H9 (cell line): ENCODE results near the gene UMAD1. TPM values are rescaled to one million over a fixed set of nuclear protein-coding genes. Genes with fewer than 3 reads are reported as not detected.

ENCODE experiments used
- DNase-seq: peaks from one replicate; pipeline ENCODE4 v3.0.0-alpha.2; 2017
- H2AFZ ChIP-seq: one replicate; pipeline ENCODE4 v1.6.1; 2013; ENCODE audit warnings: mild to moderate bottlenecking, low read length, control low read depth, moderate library complexity
- H2AK5ac ChIP-seq: 2 replicates; pipeline ENCODE4 v1.6.1; 2013; ENCODE audit warnings: low read length, control low read depth, mixed read lengths; ENCODE audit not compliant: insufficient read length
- H2BK120ac ChIP-seq: one replicate; pipeline ENCODE4 v1.6.1; 2013; ENCODE audit warnings: low read depth, mild to moderate bottlenecking, low read length, control low read depth, inconsistent platforms; ENCODE audit not compliant: poor library complexity, severe bottlenecking
- H2BK12ac ChIP-seq: 2 replicates; pipeline ENCODE4 v1.6.1; 2013; ENCODE audit warnings: low read length, control low read depth, mixed read lengths, low read depth; ENCODE audit not compliant: insufficient read length
- H2BK15ac ChIP-seq: 2 replicates; pipeline ENCODE4 v1.6.1; 2013; ENCODE audit warnings: low read depth, low read length, control low read depth
- H2BK20ac ChIP-seq: one replicate; pipeline ENCODE4 v1.6.1; 2013; ENCODE audit warnings: low read depth, mild to moderate bottlenecking, low read length, control low read depth, inconsistent platforms; ENCODE audit not compliant: poor library complexity, severe bottlenecking
- H2BK5ac ChIP-seq: 2 replicates; pipeline ENCODE4 v1.6.1; 2013; ENCODE audit warnings: low read length, control low read depth, mixed read lengths; ENCODE audit not compliant: insufficient read length
- H3K14ac ChIP-seq: 2 replicates; pipeline ENCODE4 v1.6.1; 2013; ENCODE audit warnings: low read length, control low read depth; ENCODE audit not compliant: insufficient read depth
- H3K18ac ChIP-seq: 2 replicates; pipeline ENCODE4 v1.6.1; 2013; ENCODE audit warnings: low read depth, mild to moderate bottlenecking, mixed read lengths, low read length, control low read depth; ENCODE audit not compliant: insufficient read length
- H3K23ac ChIP-seq: 2 replicates; pipeline ENCODE4 v1.6.1; 2013; ENCODE audit warnings: low read length, control low read depth, mixed read lengths, low read depth; ENCODE audit not compliant: insufficient read length
- H3K23me2 ChIP-seq: 2 replicates; pipeline ENCODE4 v1.6.1; 2013; ENCODE audit warnings: low read depth, mild to moderate bottlenecking, mixed read lengths, low read length, control low read depth; ENCODE audit not compliant: insufficient read length, poor library complexity, severe bottlenecking
- H3K27ac ChIP-seq: 2 replicates; pipeline ENCODE4 v1.5.1; 2013; ENCODE audit warnings: low read length, control low read depth, mixed read lengths, low read depth; ENCODE audit not compliant: insufficient read length
- H3K27me3 ChIP-seq: 2 replicates; pipeline ENCODE4 v1.6.1; 2013; ENCODE audit warnings: low read length, control low read depth, inconsistent platforms; ENCODE audit not compliant: insufficient read depth
- H3K4ac ChIP-seq: 2 replicates; pipeline ENCODE4 v1.6.1; 2013; ENCODE audit warnings: low read depth, mild to moderate bottlenecking, control low read depth, inconsistent platforms, low read length, moderate library complexity
- H3K4me1 ChIP-seq: 2 replicates; pipeline ENCODE4 v1.6.1; 2013; ENCODE audit warnings: low read length, control low read depth, inconsistent platforms; ENCODE audit not compliant: insufficient read depth
- H3K4me2 ChIP-seq: 2 replicates; pipeline ENCODE4 v1.6.1; 2013; ENCODE audit warnings: low read length, control low read depth, mixed read lengths; ENCODE audit not compliant: insufficient read length, insufficient read depth
- H3K56ac ChIP-seq: 2 replicates; pipeline ENCODE4 v1.6.1; 2013; ENCODE audit warnings: low read depth, mild to moderate bottlenecking, mixed read lengths, low read length, control low read depth; ENCODE audit not compliant: insufficient read length
- H3K79me1 ChIP-seq: 2 replicates; pipeline ENCODE4 v1.6.1; 2013; ENCODE audit warnings: low read depth, mild to moderate bottlenecking, moderate library complexity, low read length, control low read depth, inconsistent platforms; ENCODE audit not compliant: insufficient read depth, poor library complexity, severe bottlenecking
- H3K79me2 ChIP-seq: 2 replicates; pipeline ENCODE4 v1.6.1; 2013; ENCODE audit warnings: low read length, control low read depth, inconsistent platforms; ENCODE audit not compliant: insufficient read depth
- H3K9ac ChIP-seq: 2 replicates; pipeline ENCODE4 v1.6.1; 2013; ENCODE audit warnings: low read length, control low read depth, mixed read lengths; ENCODE audit not compliant: insufficient read length; ENCODE audit errors: extremely low read depth
- H3K9me3 ChIP-seq: one replicate; pipeline ENCODE4 v1.6.1; 2013; ENCODE audit warnings: low read depth, low read length, inconsistent platforms; ENCODE audit not compliant: control insufficient read depth
- H3T11ph ChIP-seq: one replicate; pipeline ENCODE4 v1.6.1; 2013; ENCODE audit warnings: mild to moderate bottlenecking, low read length, control low read depth, inconsistent platforms
- H4K20me1 ChIP-seq: one replicate; pipeline ENCODE4 v1.6.1; 2013; ENCODE audit not compliant: control insufficient read depth, insufficient read length, insufficient read depth
- H4K5ac ChIP-seq: 2 replicates; pipeline ENCODE4 v1.6.1; 2013; ENCODE audit warnings: low read depth, mild to moderate bottlenecking, mixed read lengths, low read length, control low read depth; ENCODE audit not compliant: insufficient read length
- H4K8ac ChIP-seq: replicated peaks from 2 replicates; pipeline ENCODE4 v1.6.1; 2013; ENCODE audit warnings: low read length, control low read depth, mixed read lengths, low read depth; ENCODE audit not compliant: insufficient read length
- H4K91ac ChIP-seq: 2 replicates; pipeline ENCODE4 v1.6.1; 2013; ENCODE audit warnings: low read depth, mild to moderate bottlenecking, moderate library complexity, mixed read lengths, low read length, control low read depth; ENCODE audit not compliant: insufficient read length
- H3K27ac Mint-ChIP-seq, 3 experiments: 2 replicates in 2 of 3; 3 replicates in 1 of 3; pipeline ENCODE4 v1.8.0; 2020 to 2021; ENCODE audit warnings: mixed read lengths in 3 of 3, mild to moderate bottlenecking in 1 of 3, moderate library complexity in 1 of 3
- H3K27me3 Mint-ChIP-seq: 2 replicates; pipeline ENCODE4 v1.8.0; 2021; ENCODE audit warnings: low read depth, mild to moderate bottlenecking, moderate library complexity, mixed read lengths
- H3K36me3 Mint-ChIP-seq, 3 experiments: 2 replicates in 2 of 3; 3 replicates in 1 of 3; pipeline ENCODE4 v1.8.0; 2020 to 2021; ENCODE audit warnings: low read depth in 3 of 3, mixed read lengths in 3 of 3; ENCODE audit not compliant: insufficient read depth in 1 of 3
- H3K4me1 Mint-ChIP-seq, 2 experiments: 2 replicates each; pipeline ENCODE4 v1.8.0; 2020; ENCODE audit warnings: mixed read lengths in 2 of 2
- H3K4me3 Mint-ChIP-seq, 2 experiments: 2 replicates in 1 of 2; 3 replicates in 1 of 2; pipeline ENCODE4 v1.8.0; 2020 to 2021; ENCODE audit warnings: mild to moderate bottlenecking in 2 of 2, mixed read lengths in 2 of 2, moderate library complexity in 1 of 2
- H3K9me3 Mint-ChIP-seq, 2 experiments: 2 replicates in 1 of 2; 3 replicates in 1 of 2; pipeline ENCODE4 v1.8.0; 2020; ENCODE audit warnings: mild to moderate bottlenecking in 2 of 2, mixed read lengths in 2 of 2, moderate library complexity in 1 of 2
- CTCF ChIP-seq: fragments of 200-600 bp; sonication (generic); conservative IDR thresholded peaks from 3 replicates; pipeline ENCODE4 v1.8.0; 2021; ENCODE audit warnings: antibody characterized with exemption, mild to moderate bottlenecking
- WGBS: extraction: QIAGEN DNeasy Blood & Tissue Kit; methylation state at CpG from one replicate; pipeline ENCODE4 v1.1.7; 2013; ENCODE audit warnings: missing lambda C conversion rate, low lambda C conversion rate, mixed read lengths; ENCODE audit not compliant: insufficient read length; ENCODE audit errors: extremely low coverage; 5-methylcytosine and 5-hydroxymethylcytosine counted together
- total RNA-seq: library from RNA; stranded (reverse); gene quantifications from 2 replicates; pipeline ENCODE4 v1.2.1, GENCODE V29; 2021

UMAD1 gene
- total RNA-seq, 1 experiment from 2014 or later, result 8.9 TPM

GRCh38 chr7:7651479-7651878 lies 10.9 kb downstream of the UMAD1 start:
- H3K79me2 ChIP-seq, result no peaks in the 10 kb centered on the region; the same call in 1 of the 2 replicates

More at GRCh38 chr7:7651479-7651878, 10.9 kb downstream of the UMAD1 start:
- Histone ChIP-seq H3K23me2 (no peaks in the 10 kb centered on the region), H3K27ac (no peak overlapping the region), H2BK5ac (no peak overlapping the region), H3K4me2 (no peak overlapping the region), H3K4me1 (no peaks in the 10 kb centered on the region), H2AK5ac (no peak overlapping the region), H3K18ac (no peak overlapping the region), H4K8ac (no peak overlapping the region), H3T11ph (no peak overlapping the region), H2BK12ac (no peak overlapping the region), H3K14ac (no peak overlapping the region), H4K91ac (no peak overlapping the region), H3K23ac (no peak overlapping the region), H2AFZ (no peak overlapping the region), H3K27me3 (no peaks in the 10 kb centered on the region), H3K56ac (no peak overlapping the region), H3K4ac (no peak overlapping the region), H2BK15ac (no peak overlapping the region), H2BK120ac (no peak overlapping the region), H3K79me1 (peaks cover 4% of the 10 kb centered on the region), H3K9ac (no peak overlapping the region), H4K5ac (no peak overlapping the region), H4K20me1 (no peaks in the 10 kb centered on the region), H3K9me3 (no peaks in the 10 kb centered on the region), H2BK20ac (no peak overlapping the region)
- Mint-ChIP-seq H3K4me1 (peaks cover 11 to 21% of the 10 kb centered on the region in 2 experiments; a peak in 3 of 4 replicates), H3K9me3 (peaks cover 0 to 7% of the 10 kb centered on the region in 2 experiments; a peak in 4 of 5 replicates), H3K27me3 (no peaks in the 10 kb centered on the region), H3K27ac (no peak overlapping the region), H3K36me3 (peaks cover 0 to 11% (median 7%) of the 10 kb centered on the region in 3 experiments; a peak in 5 of 7 replicates), H3K4me3 (no peak overlapping the region)
- DNase-seq, result no peak
- WGBS, result no CpG with 5 or more reads among the region's 3 CpGs
- no peak for TF ChIP-seq CTCF
